Progenitor cell of endocrine pancreas (in vitro differentiated cells): Measurements from ENCODE around the gene KCNK16. TPM values are rescaled to one million over a fixed set of nuclear protein-coding genes. Genes with fewer than 3 reads are reported as not detected.

Experiments used
- DNase-seq: peaks from one replicate; pipeline ENCODE4 v3.0.0; 2021; ENCODE audit warnings: low spot score; ENCODE audit not compliant: unreplicated experiment
- H3K27ac Mint-ChIP-seq: 2 replicates; pipeline ENCODE4 v1.8.0; 2021; ENCODE audit warnings: mild to moderate bottlenecking, moderate library complexity, mixed read lengths
- H3K27me3 Mint-ChIP-seq: 2 replicates; pipeline ENCODE4 v1.8.0; 2021; ENCODE audit warnings: mixed read lengths
- H3K36me3 Mint-ChIP-seq: 2 replicates; pipeline ENCODE4 v1.8.0; 2022; ENCODE audit warnings: mixed read lengths; ENCODE audit not compliant: insufficient read depth
- H3K4me1 Mint-ChIP-seq: 2 replicates; pipeline ENCODE4 v1.8.0; 2021; ENCODE audit warnings: low read depth, mixed read lengths
- H3K4me3 Mint-ChIP-seq: 2 replicates; pipeline ENCODE4 v1.8.0; 2021; ENCODE audit warnings: low read depth, mild to moderate bottlenecking, moderate library complexity, mixed read lengths
- H3K9me3 Mint-ChIP-seq: 2 replicates; pipeline ENCODE4 v1.8.0; 2021; ENCODE audit warnings: low read depth, mixed read lengths
- total RNA-seq: library from RNA; stranded (reverse); gene quantifications from 2 replicates; pipeline ENCODE4 v1.2.1, GENCODE V29; 2021
- TF ChIP-seq, protein P1 (sequence below): fragments of 200-600 bp; sonication (generic); IDR thresholded peaks from one replicate; pipeline ENCODE4 v1.5.0; 2021; ENCODE audit warnings: antibody characterized with exemption, mild to moderate bottlenecking; ENCODE audit not compliant: unreplicated experiment

Gene KCNK16
- total RNA-seq, 1 donor from 2014 or later, result 35.2 TPM

DNA sequence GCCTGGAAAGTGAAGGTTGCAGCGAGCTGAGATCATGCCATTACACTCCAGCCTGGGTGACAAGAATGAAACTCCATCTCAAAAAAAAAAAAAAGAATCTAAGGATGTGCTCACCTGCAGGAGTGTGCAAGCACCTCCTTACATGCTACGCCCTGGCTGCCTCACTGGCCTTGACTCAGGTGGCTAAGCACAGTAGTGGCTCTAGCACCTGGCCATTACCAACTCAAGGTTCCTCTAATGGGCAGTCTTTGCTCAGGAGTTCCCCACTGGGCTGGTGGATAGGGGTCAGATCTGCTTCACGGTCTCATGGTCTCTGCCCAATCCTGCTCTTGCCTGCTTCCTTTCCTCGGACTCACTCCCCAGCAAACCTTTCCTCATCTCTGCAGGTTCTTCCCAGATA, 48.0 kb downstream of the KCNK16 start:
- no peak for DNase-seq
- peaks cover 18% of the 10 kb centered on the region for H3K27me3 Mint-ChIP-seq
- TF ChIP-seq, protein P1, sequence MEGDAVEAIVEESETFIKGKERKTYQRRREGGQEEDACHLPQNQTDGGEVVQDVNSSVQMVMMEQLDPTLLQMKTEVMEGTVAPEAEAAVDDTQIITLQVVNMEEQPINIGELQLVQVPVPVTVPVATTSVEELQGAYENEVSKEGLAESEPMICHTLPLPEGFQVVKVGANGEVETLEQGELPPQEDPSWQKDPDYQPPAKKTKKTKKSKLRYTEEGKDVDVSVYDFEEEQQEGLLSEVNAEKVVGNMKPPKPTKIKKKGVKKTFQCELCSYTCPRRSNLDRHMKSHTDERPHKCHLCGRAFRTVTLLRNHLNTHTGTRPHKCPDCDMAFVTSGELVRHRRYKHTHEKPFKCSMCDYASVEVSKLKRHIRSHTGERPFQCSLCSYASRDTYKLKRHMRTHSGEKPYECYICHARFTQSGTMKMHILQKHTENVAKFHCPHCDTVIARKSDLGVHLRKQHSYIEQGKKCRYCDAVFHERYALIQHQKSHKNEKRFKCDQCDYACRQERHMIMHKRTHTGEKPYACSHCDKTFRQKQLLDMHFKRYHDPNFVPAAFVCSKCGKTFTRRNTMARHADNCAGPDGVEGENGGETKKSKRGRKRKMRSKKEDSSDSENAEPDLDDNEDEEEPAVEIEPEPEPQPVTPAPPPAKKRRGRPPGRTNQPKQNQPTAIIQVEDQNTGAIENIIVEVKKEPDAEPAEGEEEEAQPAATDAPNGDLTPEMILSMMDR, result no peak
- H3K4me1 Mint-ChIP-seq, result no peaks in the 10 kb centered on the region
- no peak overlapping the region for H3K27ac Mint-ChIP-seq
- no peaks in the 10 kb centered on the region for H3K36me3 Mint-ChIP-seq
- H3K4me3 Mint-ChIP-seq, result no peak overlapping the region
- H3K9me3 Mint-ChIP-seq, result no peaks in the 10 kb centered on the region

- Mint-ChIP-seq H3K9me3 (no peaks in the 10 kb centered on the region), H3K4me3 (no peak overlapping the region), H3K4me1 (no peaks in the 10 kb centered on the region), H3K27me3 (peaks cover 18% of the 10 kb centered on the region), H3K36me3 (no peaks in the 10 kb centered on the region), H3K27ac (no peak overlapping the region)
- TF ChIP-seq, protein P1, result no peak
- DNase-seq, result no peak
Observed at GRCh38 chr6:39273406-39273821, 49.1 kb downstream of the KCNK16 start.

GRCh38 chr6:39269961-39270360, 52.5 kb downstream of the KCNK16 start:
- TF ChIP-seq, protein P1, result no peak
- Mint-ChIP-seq H3K36me3 (no peaks in the 10 kb centered on the region), H3K27ac (no peak overlapping the region), H3K27me3 (peaks cover 24% of the 10 kb centered on the region), H3K4me1 (no peaks in the 10 kb centered on the region), H3K9me3 (no peaks in the 10 kb centered on the region), H3K4me3 (no peak overlapping the region)
- DNase-seq, result no peak

DNA sequence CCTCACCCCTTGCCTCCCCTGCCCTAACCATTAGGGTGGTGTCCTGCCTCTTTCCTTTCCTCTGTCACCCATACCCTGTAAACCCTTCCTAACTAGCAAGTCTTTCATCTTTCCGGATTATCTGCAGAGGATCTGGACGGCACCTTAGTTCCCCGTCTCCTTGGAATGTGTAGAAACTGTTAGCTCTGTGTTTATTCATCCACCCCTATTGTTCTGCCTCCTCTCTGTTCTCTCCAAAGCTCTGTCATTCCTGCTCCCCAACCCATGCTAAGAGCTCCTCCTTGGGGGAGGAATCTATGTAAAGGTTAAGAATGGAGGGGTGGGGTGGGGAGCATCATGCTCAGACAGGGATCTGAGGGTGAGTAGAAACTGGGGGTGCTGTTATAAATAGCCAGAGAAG, 53.8 kb downstream of the KCNK16 start:
- Mint-ChIP-seq H3K27me3 (peaks cover 17% of the 10 kb centered on the region), H3K9me3 (no peaks in the 10 kb centered on the region), H3K36me3 (no peaks in the 10 kb centered on the region), H3K4me3 (no peak overlapping the region), H3K27ac (no peak overlapping the region), H3K4me1 (no peaks in the 10 kb centered on the region)
- DNase-seq, result no peak
- TF ChIP-seq, protein P1, result no peak

DNA sequence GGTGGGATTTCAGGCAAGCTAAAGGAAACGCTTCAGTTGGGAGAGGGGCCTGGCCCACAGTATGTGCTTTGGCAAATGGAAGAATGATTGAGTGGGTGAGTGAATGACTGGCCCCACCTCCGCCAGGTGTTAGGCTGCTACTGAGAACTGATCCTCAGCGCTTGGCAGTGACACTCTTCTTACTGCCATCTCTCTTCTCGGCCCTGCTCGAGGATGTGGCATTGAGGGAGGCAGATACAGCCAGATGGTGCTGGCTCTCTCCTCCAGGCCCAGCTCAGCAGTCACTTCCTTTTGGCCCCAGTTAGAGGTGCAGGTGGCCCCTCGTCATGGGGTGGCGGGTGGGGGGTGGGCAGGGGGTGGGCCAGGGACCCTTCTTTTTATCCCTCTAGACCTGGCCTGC, 54.3 kb downstream of the KCNK16 start:
- no peaks in the 10 kb centered on the region for H3K4me1 Mint-ChIP-seq
- H3K9me3 Mint-ChIP-seq, result no peaks in the 10 kb centered on the region
- H3K27ac Mint-ChIP-seq, result no peak overlapping the region
- TF ChIP-seq, protein P1, result no peak
- no peak overlapping the region for H3K4me3 Mint-ChIP-seq
- no peaks in the 10 kb centered on the region for H3K36me3 Mint-ChIP-seq
- H3K27me3 Mint-ChIP-seq, result peaks cover 15% of the 10 kb centered on the region
- DNase-seq, result no peak
